Neuronal stem cell (in vitro differentiated cells): ENCODE measurements around the gene PWWP2B.
A peak's percentile ranks its signal among the peaks of the same experiment; 100 is the strongest.

Experiments
- DNase-seq: peaks from one replicate; pipeline ENCODE4 v3.0.0-alpha.2; 2013; ENCODE audit warnings: low spot score
- H2AFZ ChIP-seq: one replicate; pipeline ENCODE4 v1.6.1; 2013; ENCODE audit warnings: mild to moderate bottlenecking, low read length, inconsistent platforms
- H2AK5ac ChIP-seq: 2 replicates; pipeline ENCODE4 v1.6.1; 2013; ENCODE audit warnings: low read depth, mild to moderate bottlenecking, inconsistent platforms, low read length, moderate library complexity, mixed read lengths
- H2BK120ac ChIP-seq: 2 replicates; pipeline ENCODE4 v1.6.1; 2013; ENCODE audit warnings: low read depth, mild to moderate bottlenecking, inconsistent platforms, low read length, moderate library complexity, mixed read lengths
- H2BK12ac ChIP-seq: one replicate; pipeline ENCODE4 v1.6.1; 2013; ENCODE audit warnings: low read length, inconsistent platforms
- H2BK15ac ChIP-seq: 2 replicates; pipeline ENCODE4 v1.6.1; 2013; ENCODE audit warnings: mild to moderate bottlenecking, low read length, inconsistent platforms, mixed read lengths
- H2BK5ac ChIP-seq: one replicate; pipeline ENCODE4 v1.6.1; 2013; ENCODE audit warnings: inconsistent platforms, mild to moderate bottlenecking, low read length, moderate library complexity
- H3K14ac ChIP-seq: one replicate; pipeline ENCODE4 v1.6.1; 2013; ENCODE audit warnings: low read length, inconsistent platforms
- H3K18ac ChIP-seq: 2 replicates; pipeline ENCODE4 v1.6.1; 2013; ENCODE audit warnings: low read length, inconsistent platforms
- H3K23ac ChIP-seq: 2 replicates; pipeline ENCODE4 v1.6.1; 2013; ENCODE audit warnings: low read depth, mild to moderate bottlenecking, mixed read lengths, low read length, inconsistent platforms; ENCODE audit not compliant: poor library complexity
- H3K27ac ChIP-seq: replicated peaks from 3 replicates; pipeline ENCODE4 v1.5.1; 2013; ENCODE audit warnings: low read length, inconsistent platforms
- H3K27me3 ChIP-seq, 3 experiments: 2 replicates each; pipeline ENCODE4 v1.6.1; 2013; ENCODE audit warnings: low read length in 3 of 3, mild to moderate bottlenecking in 2 of 3, inconsistent platforms in 1 of 3, low read depth in 1 of 3, mixed read lengths in 1 of 3, moderate library complexity in 1 of 3; ENCODE audit not compliant: control insufficient read depth in 3 of 3, insufficient read depth in 3 of 3
- H3K36me3 ChIP-seq, 2 donors: replicated peaks in 1 of 2; 2 replicates each; pipeline ENCODE4 v1.6.1; 2013; ENCODE audit warnings: low read length in 2 of 2; ENCODE audit not compliant: control insufficient read depth in 2 of 2, insufficient read depth in 2 of 2
- H3K4ac ChIP-seq: 2 replicates; pipeline ENCODE4 v1.6.1; 2013; ENCODE audit warnings: inconsistent platforms, mild to moderate bottlenecking, low read length, moderate library complexity
- H3K4me1 ChIP-seq, 2 donors: 1 replicate in 1 of 2; 2 replicates in 1 of 2; pipeline ENCODE4 v1.6.1; 2013; ENCODE audit warnings: low read length in 2 of 2, low read depth in 1 of 2; ENCODE audit not compliant: control insufficient read depth in 2 of 2, insufficient read depth in 1 of 2
- H3K4me2 ChIP-seq: one replicate; pipeline ENCODE4 v1.6.1; 2013; ENCODE audit warnings: mild to moderate bottlenecking, low read length, inconsistent platforms; ENCODE audit not compliant: insufficient read depth, poor library complexity, severe bottlenecking
- H3K4me3 ChIP-seq, 2 donors: 2 replicates each; pipeline ENCODE4 v1.5.1; 2013; ENCODE audit warnings: low read length in 2 of 2, mild to moderate bottlenecking in 2 of 2, inconsistent platforms in 1 of 2, moderate library complexity in 1 of 2
- H3K79me1 ChIP-seq: one replicate; pipeline ENCODE4 v1.6.1; 2013; ENCODE audit warnings: low read depth, mild to moderate bottlenecking, inconsistent platforms, low read length, moderate library complexity
- H3K9ac ChIP-seq: one replicate; pipeline ENCODE4 v1.6.1; 2013; ENCODE audit warnings: mild to moderate bottlenecking, low read depth, low read length, inconsistent platforms; ENCODE audit not compliant: poor library complexity
- H3K9me3 ChIP-seq, 2 donors: replicated peaks in 1 of 2; 2 replicates each; pipeline versions ENCODE3 to v1.6.1; 2013; ENCODE audit warnings: low read length in 2 of 2, mild to moderate bottlenecking in 2 of 2, inconsistent platforms in 1 of 2, low read depth in 1 of 2, mixed read lengths in 1 of 2, moderate library complexity in 1 of 2; ENCODE audit not compliant: control insufficient read depth in 2 of 2, insufficient read depth in 1 of 2
- H4K8ac ChIP-seq: one replicate; pipeline ENCODE4 v1.6.1; 2013; ENCODE audit warnings: low read depth, mild to moderate bottlenecking, inconsistent platforms, low read length, moderate library complexity
- H4K91ac ChIP-seq: one replicate; pipeline ENCODE4 v1.6.1; 2013; ENCODE audit warnings: low read length, low read depth, mild to moderate bottlenecking, inconsistent platforms; ENCODE audit not compliant: poor library complexity
- WGBS, 2 donors: extraction: QIAGEN DNeasy Blood & Tissue Kit; methylation state at CpG; one replicate each; pipeline ENCODE4 v1.1.7; 2013; ENCODE audit warnings: missing lambda C conversion rate in 2 of 2, mixed read lengths in 1 of 2; ENCODE audit not compliant: insufficient read length in 2 of 2, insufficient replicate concordance in 1 of 2; ENCODE audit errors: extremely low coverage in 2 of 2; 5-methylcytosine and 5-hydroxymethylcytosine counted together

The PWWP2B gene

GRCh38 chr10:132392811-132393694 lies 3.9 kb upstream of the PWWP2B start:
- Histone ChIP-seq H3K4me2 (no peak overlapping the region), H3K23ac (no peak overlapping the region), H4K8ac (no peak overlapping the region), H3K9me3 (peaks cover 0 to 4% of the 10 kb centered on the region in 2 donors), H2BK12ac (no peak overlapping the region), H3K9ac (no peak overlapping the region), H2BK120ac (no peak overlapping the region), H3K18ac (no peak overlapping the region), H2BK15ac (no peak overlapping the region), H3K27ac (no peak overlapping the region), H3K4me3 (no peak overlapping the region), H3K14ac (no peak overlapping the region), H3K4me1 (peaks cover 8 to 10% of the 10 kb centered on the region in 2 donors), H3K27me3 (peaks cover 0 to 17% (median 16%) of the 10 kb centered on the region in 3 experiments), H3K4ac (no peak overlapping the region), H2BK5ac (no peak overlapping the region), H2AK5ac (no peak overlapping the region), H4K91ac (no peak overlapping the region), H3K36me3 (no peaks in the 10 kb centered on the region), H2AFZ (no peak overlapping the region), H3K79me1 (no peaks in the 10 kb centered on the region)
- no CpG with 5 or more reads among the region's 12 CpGs for WGBS, 2 donors
- no peak for DNase-seq

DNA sequence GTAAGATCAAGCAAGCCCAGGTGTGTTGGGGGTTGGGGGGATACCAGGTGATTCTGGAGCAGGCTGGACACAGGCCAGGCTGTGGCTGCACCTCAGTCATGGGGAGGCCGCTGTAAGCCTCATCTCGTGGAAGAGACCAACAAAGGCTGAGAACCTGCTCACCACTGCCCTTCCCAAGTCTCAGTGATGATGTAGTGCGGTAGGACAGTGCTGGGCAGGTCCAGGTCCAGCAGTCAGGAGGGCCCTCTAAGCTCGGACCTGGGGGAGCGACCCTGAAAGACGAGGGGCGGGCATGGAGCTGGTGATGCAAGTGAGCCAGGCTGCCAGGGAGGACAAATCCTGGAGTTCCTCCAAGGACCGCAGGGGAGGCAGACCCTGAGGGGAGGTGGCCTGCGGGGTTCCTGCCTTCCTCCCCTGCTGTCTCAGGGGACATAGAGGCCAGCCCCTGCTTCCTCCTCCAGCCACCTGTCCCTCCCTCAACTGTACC lies 3.3 kb upstream of the PWWP2B start:
- H3K79me1 ChIP-seq = no peaks in the 10 kb centered on the region
- H3K4me2 ChIP-seq = no peak overlapping the region
- H3K27ac ChIP-seq = no peak overlapping the region
- no peak overlapping the region for H2AK5ac ChIP-seq
- no peak overlapping the region for H2AFZ ChIP-seq
- H3K14ac ChIP-seq = no peak overlapping the region
- peak overlapping the region; percentile 72 for H3K18ac ChIP-seq
- H4K8ac ChIP-seq = no peak overlapping the region
- no peak overlapping the region for H2BK120ac ChIP-seq
- DNase-seq = no peak
- H3K4me3 ChIP-seq = no peak overlapping the region
- H3K9ac ChIP-seq = no peak overlapping the region
- peaks cover 0 to 4% of the 10 kb centered on the region in 2 donors for H3K9me3 ChIP-seq
- H3K36me3 ChIP-seq = no peaks in the 10 kb centered on the region
- no CpG with 5 or more reads among the region's 9 CpGs for WGBS, 2 donors
- no peak overlapping the region for H2BK12ac ChIP-seq
- no peak overlapping the region for H2BK5ac ChIP-seq
- no peak overlapping the region for H3K23ac ChIP-seq
- H3K4me1 ChIP-seq = peaks cover 11 to 12% of the 10 kb centered on the region in 2 donors
- H3K27me3 ChIP-seq = peaks cover 0 to 23% (median 17%) of the 10 kb centered on the region in 3 experiments
- no peak overlapping the region for H3K4ac ChIP-seq
- no peak overlapping the region for H4K91ac ChIP-seq
- peak overlapping the region; percentile 35 for H2BK15ac ChIP-seq

DNA sequence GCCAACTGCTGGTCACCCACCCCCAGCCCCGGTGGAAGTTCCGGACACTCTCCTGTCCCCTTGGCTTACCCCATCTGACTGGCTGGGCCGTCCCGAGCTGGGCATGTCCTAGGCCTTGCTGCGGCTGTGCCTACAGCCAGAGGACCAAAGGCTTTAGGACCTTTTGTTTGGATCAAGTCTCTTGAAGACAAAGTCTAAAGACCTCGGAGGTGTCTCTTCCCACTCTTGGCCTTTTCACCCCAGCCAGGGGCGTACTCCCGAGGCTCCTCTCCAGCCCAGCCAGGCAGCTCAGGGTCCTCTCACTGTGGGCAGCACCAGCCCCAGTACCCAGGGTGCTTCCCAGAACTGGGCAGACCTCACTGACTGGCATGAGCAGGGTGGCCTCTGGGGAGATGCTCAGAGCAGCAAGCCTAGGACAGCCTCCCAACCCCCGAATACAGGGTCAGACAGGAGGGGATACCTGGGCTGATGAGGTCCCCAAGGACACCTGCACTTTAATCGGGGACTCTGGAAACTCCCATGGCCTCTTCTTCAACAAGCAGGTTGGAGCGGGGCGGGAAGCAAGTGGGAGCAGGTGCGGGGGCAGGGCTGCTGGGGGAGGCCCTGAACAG lies 2.7 kb upstream of the PWWP2B start:
- Histone ChIP-seq H2BK12ac (no peak overlapping the region), H2BK120ac (no peak overlapping the region), H3K4me3 (no peak overlapping the region), H3K23ac (peak overlapping the region; percentile 10), H3K4me2 (no peak overlapping the region), H3K4ac (no peak overlapping the region), H3K9ac (no peak overlapping the region), H3K4me1 (peaks cover 8 to 11% of the 10 kb centered on the region in 2 donors), H3K18ac (peak overlapping the region; percentile 36), H4K8ac (no peak overlapping the region), H2BK5ac (no peak overlapping the region), H2AFZ (no peak overlapping the region), H4K91ac (no peak overlapping the region), H2AK5ac (peak overlapping the region; percentile 19), H3K79me1 (peaks cover 1% of the 10 kb centered on the region), H3K36me3 (no peaks in the 10 kb centered on the region), H3K14ac (no peak overlapping the region), H2BK15ac (peak overlapping the region; percentile 35), H3K27me3 (peaks cover 0 to 23% (median 12%) of the 10 kb centered on the region in 3 experiments), H3K9me3 (peaks cover 0 to 4% of the 10 kb centered on the region in 2 donors), H3K27ac (no peak overlapping the region)
- WGBS, 2 donors = no CpG with 5 or more reads among the region's 13 CpGs
- no peak for DNase-seq
